ENCODE measurements around the gene HNRNPA1L2.
"Not testable (repeated sequence)": the region's sequence is repeated elsewhere in the genome, so short reads cannot be mapped to it uniquely, and the experiment has no call there.

- TF ChIP-seq TARDBP, SP1 (IDR thresholded peaks at IDR 0.05): not testable (repeated sequence)
These were observed 35.4 kb upstream of the HNRNPA1L2 start for GRCh38 chr13:52606795-52607194.

Data from HEK293T (cell line).